Activated CD4-positive, alpha-beta T cell treated with anti-CD3 and anti-CD28 coated beads, Interleukin-2, amount 50 U/mL, for 16 hours (primary cell): ENCODE measurements around the gene TRPM2.
A peak's percentile ranks its signal among the peaks of the same experiment; 100 is the strongest.
"Not testable (repeated sequence)": the region's sequence is repeated elsewhere in the genome, so short reads cannot be mapped to it uniquely, and the experiment has no call there.

Experiments used
- DNase-seq: peaks from one replicate; pipeline ENCODE4 v3.0.0-alpha.2; 2020

Gene TRPM2

GRCh38 chr21:44335266-44336059 lies 18.0 kb upstream of the TRPM2 start:
- DNase-seq, result no peak

GRCh38 chr21:44337449-44337848 lies 16.0 kb upstream of the TRPM2 start:
- DNase-seq, result no peak

DNA sequence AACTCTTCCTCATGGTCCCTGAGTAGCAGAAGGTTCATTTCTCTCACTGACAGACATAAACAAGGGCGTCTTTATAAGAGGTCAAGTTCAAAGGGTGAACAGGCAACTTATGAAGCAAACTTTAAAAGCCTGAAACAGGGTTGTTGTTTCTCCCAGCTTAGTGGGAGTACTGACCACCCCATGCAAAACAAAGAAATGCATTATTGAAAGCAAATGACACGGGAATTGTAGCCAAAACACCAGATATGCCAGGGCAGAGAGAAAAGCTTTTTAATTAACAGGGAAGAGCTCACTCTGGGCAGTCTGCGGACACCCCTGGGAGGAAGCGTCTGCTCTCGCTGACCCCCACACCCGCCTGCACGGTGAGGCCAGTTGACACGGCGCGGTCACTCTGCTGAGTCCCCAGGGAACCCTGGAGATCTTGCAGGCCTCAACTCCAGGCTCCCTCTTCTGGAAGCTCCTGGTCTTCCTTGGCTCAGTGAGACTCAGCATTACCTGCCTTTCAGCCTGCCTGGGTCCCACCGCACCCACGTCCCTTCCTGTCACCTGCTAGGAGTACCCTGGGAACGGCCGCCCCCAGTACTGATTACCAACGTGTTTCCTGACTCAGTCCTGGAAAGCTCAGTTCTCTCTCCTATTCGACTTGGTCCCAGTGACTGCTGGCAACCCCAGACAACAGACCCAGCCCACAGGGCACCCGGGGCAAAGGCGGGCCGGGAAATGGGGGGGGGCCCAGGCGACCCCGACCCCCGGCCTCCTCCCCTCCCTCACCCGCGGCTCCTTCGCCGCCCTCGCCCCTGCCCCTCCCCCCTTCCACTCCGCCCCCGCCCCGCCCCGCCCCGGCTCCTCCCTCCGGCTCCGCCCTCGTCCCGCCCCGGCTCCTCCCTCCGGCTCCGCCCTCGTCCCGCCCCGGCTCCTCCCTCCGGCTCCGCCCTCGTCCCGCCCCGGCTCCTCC lies 15.2 kb upstream of the TRPM2 start:
- peak; percentile 19 for DNase-seq

GRCh38 chr21:44338971-44339910 lies 14.2 kb upstream of the TRPM2 start, which contains the start of gene CFAP410:
TSS of gene CFAP410 (minus strand) at chr21:44339390. CDS start at chr21:44339194, 196 bp downstream.
- DNase-seq, result peak; percentile 95

DNA sequence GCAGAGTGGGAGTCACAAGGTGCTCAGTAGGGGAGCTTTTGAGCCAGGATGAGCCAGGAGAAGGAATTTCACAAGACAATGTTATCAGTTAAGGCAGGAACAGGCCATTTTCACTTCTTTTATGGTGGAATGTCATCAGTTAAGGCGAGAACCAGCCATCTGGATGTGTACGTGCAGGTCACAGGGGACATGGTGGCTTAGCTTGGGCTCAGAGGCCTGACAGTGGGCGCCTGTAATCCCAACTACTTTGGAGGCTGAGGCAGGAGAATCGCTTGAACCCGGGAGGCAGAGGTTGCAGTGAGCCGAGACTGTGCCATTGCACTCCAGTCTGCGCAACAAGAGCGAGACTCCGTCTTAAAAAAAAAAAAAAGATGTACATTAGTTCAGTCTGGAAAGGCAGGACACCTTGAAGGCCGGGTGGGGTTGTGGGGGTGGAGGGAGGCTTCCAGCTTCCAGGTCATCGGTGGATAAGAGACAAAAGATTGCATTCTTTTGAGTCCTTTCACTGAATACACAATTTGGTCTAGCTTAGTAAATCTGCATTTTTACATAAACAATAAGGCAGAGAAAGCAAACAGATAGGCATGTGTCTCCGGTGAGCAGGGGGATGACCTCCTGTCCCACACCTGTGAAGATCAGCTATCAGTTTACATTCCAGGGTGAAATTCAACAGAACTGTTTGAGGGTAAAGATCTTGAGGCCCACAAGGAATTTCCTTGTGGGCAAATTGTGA lies 11.5 kb upstream of the TRPM2 start:
- DNase-seq, result not testable (repeated sequence)

- not testable (repeated sequence) for DNase-seq
Observed at GRCh38 chr21:44342981-44343380, 10.4 kb upstream of the TRPM2 start.

GRCh38 chr21:44344541-44345183 lies 8.8 kb upstream of the TRPM2 start:
- no peak for DNase-seq

GRCh38 chr21:44345495-44345894 lies 7.9 kb upstream of the TRPM2 start:
- DNase-seq, result no peak

DNA sequence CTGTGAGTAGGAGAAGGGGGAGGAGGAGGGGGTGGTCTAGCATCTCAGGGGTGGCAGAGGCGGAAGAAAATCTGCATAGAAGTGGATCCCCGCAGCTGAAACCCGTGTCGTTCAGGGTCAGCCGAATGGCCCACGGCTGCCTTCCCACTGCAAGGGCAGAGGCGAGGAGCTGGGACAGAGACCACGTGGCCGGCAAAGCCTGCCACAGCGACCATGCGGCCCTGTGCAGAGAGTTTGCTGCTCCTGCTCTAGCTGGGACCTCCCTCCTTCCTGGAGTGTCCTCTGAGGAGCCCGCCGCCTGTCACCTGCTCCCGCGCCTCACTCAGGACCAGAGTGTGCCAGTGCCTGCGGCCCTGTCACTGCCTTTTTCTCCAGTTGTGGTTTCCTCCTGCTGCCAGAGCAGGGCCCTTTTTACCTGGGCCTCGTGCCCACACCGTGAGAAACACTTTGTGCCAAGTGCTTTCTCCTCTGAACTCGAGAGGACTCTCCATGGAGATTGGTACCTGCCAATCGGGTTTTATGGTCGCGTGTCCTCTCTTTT lies 5.4 kb upstream of the TRPM2 start:
- no peak for DNase-seq

DNA sequence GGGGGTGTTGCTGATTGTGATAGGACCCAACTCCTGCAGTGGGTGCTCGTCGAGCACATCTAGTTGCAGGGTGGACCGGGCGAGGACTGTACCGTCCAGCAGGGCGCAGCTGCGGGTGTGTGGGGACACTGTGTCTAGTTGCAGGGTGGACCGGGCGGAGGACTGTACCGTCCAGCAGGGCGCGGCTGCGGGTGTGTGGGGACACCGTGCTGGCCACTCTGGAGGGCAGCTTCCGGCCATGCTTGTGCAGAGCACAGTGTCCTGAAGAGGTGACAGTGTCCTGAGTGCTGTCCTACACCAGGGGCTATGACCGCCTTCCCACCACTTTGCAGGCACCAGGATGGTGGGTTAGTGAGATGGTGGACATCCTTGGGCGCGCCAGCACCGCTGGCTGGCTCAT lies 4.6 kb upstream of the TRPM2 start:
- no peak for DNase-seq

- no peak for DNase-seq
Observed at GRCh38 chr21:44349416-44349846, 4.0 kb upstream of the TRPM2 start.

- DNase-seq, result no peak
Observed at GRCh38 chr21:44349847-44350772, 3.3 kb upstream of the TRPM2 start.

GRCh38 chr21:44350773-44351481 lies 2.5 kb upstream of the TRPM2 start:
- no peak for DNase-seq

GRCh38 chr21:44351535-44352252 lies 1.7 kb upstream of the TRPM2 start:
- no peak for DNase-seq

GRCh38 chr21:44352253-44352860 lies 1.1 kb upstream of the TRPM2 start:
- DNase-seq, result no peak

GRCh38 chr21:44354001-44354405 lies 582 bp downstream of the TRPM2 start:
- DNase-seq, result no peak

- peak; percentile 8 for DNase-seq
Observed at GRCh38 chr21:44354775-44355771, 1.7 kb downstream of the TRPM2 start.
